GM21423 (cell line): ENCODE results near the gene DUSP3.

ENCODE experiments used
- ATAC-seq: cut with Tn5 transposase; IDR thresholded peaks from one replicate; pipeline ENCODE4 v1.9.1; 2021; ENCODE audit warnings: mild to moderate bottlenecking, moderate library complexity; ENCODE audit not compliant: unreplicated experiment

Gene DUSP3

GRCh38 chr17:43737722-43738121, 41.1 kb downstream of the DUSP3 start:
- ATAC-seq, result no peak

DNA sequence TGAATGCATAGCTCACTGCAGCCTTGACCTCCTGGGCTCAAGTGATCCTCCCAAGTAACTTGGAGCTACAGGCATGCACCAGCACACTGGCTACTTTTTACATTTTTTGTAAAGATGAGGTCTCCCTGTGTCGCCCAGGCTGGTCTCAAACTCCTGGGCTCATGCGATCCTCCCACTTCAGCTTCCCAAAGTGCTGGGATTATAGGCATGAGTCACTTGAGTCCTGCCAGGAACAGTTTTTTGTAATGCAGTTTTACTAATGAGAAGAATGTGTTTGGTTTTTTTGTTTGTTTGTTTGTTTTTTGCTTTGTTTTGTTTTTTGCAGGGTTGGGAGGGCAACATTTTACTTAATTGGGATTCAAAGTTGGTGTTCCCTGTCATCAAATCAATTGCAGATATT, 42.4 kb downstream of the DUSP3 start:
- ATAC-seq, result no peak

DNA sequence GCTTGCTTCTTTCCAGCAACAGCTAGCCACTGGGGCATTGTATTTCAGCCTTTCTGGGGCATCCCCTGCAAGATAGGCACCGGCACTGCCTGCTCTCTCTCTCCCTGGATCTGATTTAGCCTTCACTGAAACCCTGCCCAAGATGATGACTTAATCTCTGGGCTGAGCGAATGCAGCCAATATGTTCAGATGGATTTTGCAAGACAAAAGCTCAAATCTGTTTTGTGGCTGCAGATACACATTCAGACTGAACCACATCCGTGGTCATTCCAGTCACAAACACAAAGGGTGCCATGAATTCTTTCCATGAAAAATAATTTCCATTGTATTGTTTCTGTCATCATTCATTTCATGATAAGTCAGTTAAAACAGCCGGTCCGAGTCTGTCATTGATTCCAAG, 44.4 kb downstream of the DUSP3 start:
- no peak for ATAC-seq

DNA sequence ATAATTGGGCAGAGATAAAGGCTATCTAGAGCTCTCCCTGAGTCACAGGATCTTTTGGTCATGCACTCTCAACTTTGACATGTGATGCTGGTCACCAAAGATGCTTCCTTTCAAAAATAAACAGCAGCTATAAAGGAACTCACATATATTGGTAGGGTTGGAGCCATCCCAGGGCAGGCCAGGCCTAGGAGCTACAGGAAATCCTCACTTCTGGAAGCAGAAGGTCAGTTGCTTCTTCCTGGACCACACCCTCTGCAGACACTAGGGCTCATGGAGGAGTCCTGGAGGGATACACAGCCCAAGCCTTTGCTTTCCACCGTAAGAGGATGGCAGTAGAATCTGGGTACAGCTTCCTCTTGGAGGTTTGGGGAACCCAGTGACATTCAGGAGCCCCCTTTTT, 44.8 kb downstream of the DUSP3 start:
- no peak for ATAC-seq

DNA sequence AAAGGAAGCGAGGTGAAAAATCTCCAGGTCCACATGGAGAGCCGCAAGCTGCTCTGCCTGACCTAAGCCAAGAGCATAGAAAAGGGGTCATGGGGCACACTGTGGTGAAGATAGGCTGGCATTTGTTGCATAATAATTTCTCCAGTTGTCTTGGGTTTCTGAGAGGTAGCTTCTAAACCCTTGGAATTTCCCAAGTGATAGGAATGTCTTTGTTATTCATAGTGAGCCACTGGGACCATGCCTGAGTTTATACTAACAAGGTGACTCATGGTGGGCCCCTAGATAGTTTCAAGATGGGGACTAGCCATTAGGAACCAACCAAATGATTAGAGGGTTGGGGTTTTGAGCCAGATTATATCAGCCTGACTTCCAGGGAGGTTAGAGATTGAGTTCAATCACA, 45.8 kb downstream of the DUSP3 start:
- ATAC-seq, result no peak

DNA sequence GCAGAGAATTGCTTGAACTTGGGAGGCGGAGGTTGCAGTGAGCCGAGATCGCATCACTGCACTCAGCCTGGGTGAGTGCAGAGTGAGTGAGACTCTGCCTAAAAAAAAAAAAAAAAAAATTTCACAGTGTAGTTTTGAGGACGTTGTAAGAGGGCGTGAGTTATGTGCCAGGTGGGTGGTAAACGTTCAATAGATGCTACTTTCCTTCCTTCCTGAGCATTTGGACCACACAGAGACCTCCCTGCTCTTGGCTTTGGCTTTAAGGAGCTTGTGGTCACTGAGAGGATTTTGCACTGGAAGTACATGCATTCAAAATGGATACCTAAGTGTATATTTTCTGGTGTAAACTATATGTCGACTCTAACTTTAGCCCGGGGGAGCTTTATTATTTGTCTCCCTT, 50.7 kb downstream of the DUSP3 start:
- no peak for ATAC-seq

- ATAC-seq, result no peak
These were observed 54.9 kb downstream of the DUSP3 start for GRCh38 chr17:43723697-43724359.

DNA sequence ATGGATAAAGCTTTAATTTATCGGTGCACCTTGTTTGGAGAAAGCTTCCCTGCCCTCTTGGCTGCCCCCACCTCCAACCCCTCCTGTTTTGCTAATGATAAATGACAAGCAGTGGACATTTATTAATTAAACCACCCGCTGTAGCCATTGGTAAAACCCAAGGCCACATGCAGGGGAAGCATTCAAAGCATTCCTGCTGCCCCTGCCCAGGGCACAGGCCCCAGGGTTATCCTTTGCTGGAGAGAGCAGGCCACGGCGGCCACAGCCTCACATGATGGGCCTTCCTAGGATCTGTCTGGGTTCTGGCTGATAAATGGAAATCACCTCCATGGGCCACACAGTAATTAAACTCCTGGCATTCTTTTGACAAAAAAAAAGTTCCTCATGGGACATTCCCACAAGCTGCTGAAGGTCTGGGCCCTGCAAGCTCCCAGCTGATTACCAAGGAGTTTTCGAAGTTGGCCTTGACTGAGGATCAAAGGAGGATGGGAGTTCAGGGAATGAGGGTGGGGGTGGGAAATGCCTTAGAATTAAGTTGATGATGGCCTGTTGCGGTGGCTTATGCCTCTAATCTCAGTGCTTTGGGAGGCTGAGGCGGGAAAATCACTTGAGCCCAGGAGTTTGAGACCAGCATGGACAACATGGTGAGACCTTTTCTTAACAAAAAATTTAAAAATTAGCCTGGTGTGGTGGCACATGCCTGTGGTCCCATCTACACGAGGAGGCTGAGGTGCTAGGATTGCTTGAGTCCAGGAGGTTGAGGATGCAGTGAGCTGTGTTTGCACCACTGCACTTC, 55.7 kb downstream of the DUSP3 start:
- ATAC-seq, result no peak

GRCh38 chr17:43722269-43722619, 56.5 kb downstream of the DUSP3 start:
- ATAC-seq, result no peak

GRCh38 chr17:43721537-43722268, 57.1 kb downstream of the DUSP3 start:
- ATAC-seq, result no peak

DNA sequence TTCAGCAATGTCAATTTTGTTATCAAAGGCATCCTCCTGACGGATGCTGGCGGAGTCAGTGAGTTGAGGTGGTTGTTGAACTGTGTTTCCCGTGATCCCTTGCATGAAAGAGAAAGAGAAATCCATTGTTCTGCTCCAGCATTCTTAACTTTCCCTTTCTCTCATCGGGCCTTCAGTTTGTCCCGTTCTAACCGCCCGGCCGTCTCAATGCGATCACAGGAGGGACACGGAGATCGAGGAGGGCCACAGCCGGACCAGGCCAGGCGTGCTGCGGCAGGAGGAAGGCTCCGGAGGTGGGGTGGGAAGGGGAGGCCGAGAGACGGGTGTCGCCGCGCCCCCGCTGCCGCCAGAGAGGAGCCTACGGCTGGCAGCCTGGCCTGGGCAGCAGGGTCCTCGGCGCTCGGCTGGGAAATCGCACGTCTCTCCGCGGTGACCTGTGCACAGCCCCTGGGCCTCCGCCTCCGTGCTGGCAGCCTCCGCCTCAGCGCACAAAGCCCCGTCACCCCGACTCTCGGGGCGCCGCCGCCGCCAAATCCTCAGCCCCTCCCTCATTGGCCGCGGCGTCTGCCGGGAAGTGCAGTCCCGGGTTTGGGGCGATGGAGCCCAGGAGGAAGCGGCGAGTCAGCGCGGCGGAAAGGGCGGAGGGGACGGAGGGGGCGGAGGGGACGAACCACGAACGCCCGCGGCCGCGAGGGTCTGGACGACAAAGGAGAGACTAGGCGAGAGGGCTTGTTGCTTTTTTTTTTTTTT, 58.3 kb downstream of the DUSP3 start:
- peak; percentile 78 for ATAC-seq

- ATAC-seq, result no peak
These were observed 59.2 kb downstream of the DUSP3 start for GRCh38 chr17:43719578-43719977.

- ATAC-seq, result no peak
These were observed 60.2 kb downstream of the DUSP3 start for GRCh38 chr17:43718544-43718943.

GRCh38 chr17:43717913-43718312, 60.9 kb downstream of the DUSP3 start:
- ATAC-seq, result no peak
